Peyer's patch (tissue), 4 donors: ENCODE measurements around the gene KCNQ1OT1.

Source experiments
- CTCF ChIP-seq, 6 experiments: fragments of 450-650 bp in 4 of 6; fragments of 200-600 bp in 2 of 6; sonication (generic) in 1 of 6; IDR thresholded peaks; one replicate each; pipeline ENCODE4 v1.5.1; 2017 to 2019; ENCODE audit warnings: antibody characterized with exemption in 6 of 6, mild to moderate bottlenecking in 3 of 6, moderate library complexity in 1 of 6
- POLR2A ChIP-seq, 2 donors: fragments of 450-650 bp; IDR thresholded peaks; one replicate each; pipeline ENCODE4 v1.5.1; 2017; ENCODE audit warnings: antibody characterized with exemption in 2 of 2, mild to moderate bottlenecking in 2 of 2, moderate library complexity in 2 of 2

GRCh38 chr11:2655016-2655719, 44.6 kb downstream of the KCNQ1OT1 start:
- TF ChIP-seq CTCF (IDR thresholded peaks at IDR 0.05) (no peak), POLR2A (IDR thresholded peaks at IDR 0.05) (no peak)
